G401.6 (cell line): Measurements from ENCODE around the gene PLEKHG7.
"Not testable (repeated sequence)": the region's sequence is repeated elsewhere in the genome, so short reads cannot be mapped to it uniquely, and the experiment has no call there.

ENCODE experiments used
- FAIRE-seq: peaks from 2 replicates; lab custom pipeline; 2012; peaks lifted over from hg19 to GRCh38; lab: Jason Lieb, UNC

Gene PLEKHG7

GRCh38 chr12:92702754-92703679 lies at the start of gene PLEKHG7:
Gene PLEKHG7, plus strand, starts transcription at chr12:92702989. Its CDS starts 3,643 bp downstream, at chr12:92706632.
- no peak for FAIRE-seq

DNA sequence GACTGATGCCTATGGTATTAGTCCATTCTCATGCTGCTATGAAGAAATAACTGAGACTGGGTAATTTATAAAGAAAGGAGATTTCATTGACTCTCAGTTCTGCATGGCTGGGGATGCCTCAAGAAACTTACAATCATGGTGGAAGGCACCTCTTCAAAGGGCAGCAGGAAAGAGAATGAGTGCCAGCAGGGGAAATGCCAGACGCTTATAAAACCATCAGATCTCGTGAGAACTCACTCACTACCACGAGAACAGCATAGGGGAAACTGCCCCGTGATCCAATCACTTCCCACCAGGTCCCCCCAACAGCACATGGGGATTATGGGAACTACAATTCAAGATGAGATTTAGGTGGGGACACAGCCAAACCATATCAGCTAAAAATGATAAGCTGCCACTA lies 48.5 kb upstream of the PLEKHG7 start:
- not testable (repeated sequence) for FAIRE-seq

GRCh38 chr12:92654929-92655328 lies 47.9 kb upstream of the PLEKHG7 start:
- no peak for FAIRE-seq

DNA sequence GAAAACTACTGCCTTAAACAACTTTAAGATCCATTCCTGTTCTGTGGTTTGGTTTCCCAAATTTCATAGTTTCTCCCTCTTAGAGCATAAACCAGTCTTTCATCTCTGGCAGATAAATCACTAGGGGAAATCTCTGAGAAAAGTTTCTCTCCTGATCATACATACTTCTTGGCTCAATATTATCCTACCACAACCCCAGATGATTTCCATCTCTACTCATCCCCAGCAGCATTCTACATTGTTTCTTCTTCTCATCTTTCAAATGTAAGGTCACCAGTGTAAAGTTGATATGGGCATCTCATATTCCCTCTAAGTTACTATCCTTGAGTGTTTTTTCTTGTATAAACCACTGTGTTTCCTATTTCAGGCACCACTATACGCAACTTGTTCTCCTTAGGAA lies 45.9 kb upstream of the PLEKHG7 start:
- no peak for FAIRE-seq

DNA sequence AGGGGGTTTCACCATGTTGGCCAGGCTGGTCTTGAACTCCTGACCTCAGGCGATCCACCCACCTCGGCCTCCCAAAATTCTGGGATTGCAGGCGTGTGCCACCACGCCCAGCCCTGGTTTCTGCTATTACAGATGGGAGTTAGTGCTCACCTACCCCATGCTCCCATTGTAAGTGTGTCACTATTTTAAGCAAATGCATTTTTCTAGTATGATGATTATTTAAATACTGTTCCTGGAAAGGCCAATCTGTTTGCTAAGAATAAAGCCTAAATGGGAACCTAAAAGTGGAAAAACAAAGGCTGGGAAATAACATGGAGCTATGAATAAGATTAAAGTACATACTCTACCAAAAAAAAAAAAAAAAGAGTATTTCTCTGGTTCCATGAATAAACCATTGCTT lies 45.0 kb upstream of the PLEKHG7 start:
- FAIRE-seq: no peak

GRCh38 chr12:92658611-92659010 lies 44.2 kb upstream of the PLEKHG7 start:
- FAIRE-seq: no peak

- no peak for FAIRE-seq
These were observed 41.5 kb upstream of the PLEKHG7 start for GRCh38 chr12:92661269-92661668.

DNA sequence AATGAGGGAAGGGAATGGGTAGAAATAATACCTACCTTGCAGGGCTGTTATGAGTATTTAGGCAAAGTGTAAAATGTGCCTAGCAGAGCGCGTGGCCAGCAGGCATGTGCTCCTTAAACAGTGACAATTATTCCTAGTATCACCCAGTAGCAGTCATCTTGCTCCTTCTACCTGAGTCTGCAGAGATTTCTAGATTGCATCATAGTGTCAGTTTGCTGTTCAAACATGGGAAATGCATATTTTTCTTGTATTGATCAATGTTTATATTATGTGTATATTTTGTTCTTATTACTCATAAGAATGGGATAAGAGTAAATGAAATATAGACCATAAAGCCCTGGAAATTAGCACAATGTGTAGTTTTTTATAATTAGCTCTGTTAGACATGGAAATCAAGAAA lies 37.3 kb upstream of the PLEKHG7 start:
- FAIRE-seq: no peak

- FAIRE-seq: no peak
These were observed 34.0 kb upstream of the PLEKHG7 start for GRCh38 chr12:92668739-92669138.

- FAIRE-seq: not testable (repeated sequence)
These were observed 31.3 kb upstream of the PLEKHG7 start for GRCh38 chr12:92671524-92671923.

DNA sequence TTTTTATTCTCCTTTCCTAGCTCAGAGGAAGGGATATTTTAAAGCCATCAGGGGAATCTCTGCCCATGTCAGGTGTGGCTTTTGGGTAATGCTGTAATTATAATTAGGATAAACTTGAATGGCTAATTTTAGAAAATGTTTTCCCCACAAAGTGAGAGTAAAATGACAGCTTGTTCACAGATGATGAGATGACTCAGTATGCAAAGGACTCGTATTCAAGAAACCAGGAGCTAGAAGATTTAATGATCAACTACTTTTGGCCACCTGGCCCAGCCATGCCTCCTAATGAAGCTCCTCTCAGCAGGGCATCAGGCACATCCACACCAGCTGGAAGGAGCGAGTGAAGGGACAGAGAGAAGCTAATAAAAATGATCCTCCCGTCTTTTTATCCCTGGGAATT lies 29.0 kb upstream of the PLEKHG7 start:
- FAIRE-seq: no peak

- no peak for FAIRE-seq
These were observed 28.3 kb upstream of the PLEKHG7 start for GRCh38 chr12:92674500-92674899.

- no peak for FAIRE-seq
These were observed 27.5 kb upstream of the PLEKHG7 start for GRCh38 chr12:92675092-92675865.

GRCh38 chr12:92676710-92677109 lies 26.1 kb upstream of the PLEKHG7 start:
- no peak for FAIRE-seq

DNA sequence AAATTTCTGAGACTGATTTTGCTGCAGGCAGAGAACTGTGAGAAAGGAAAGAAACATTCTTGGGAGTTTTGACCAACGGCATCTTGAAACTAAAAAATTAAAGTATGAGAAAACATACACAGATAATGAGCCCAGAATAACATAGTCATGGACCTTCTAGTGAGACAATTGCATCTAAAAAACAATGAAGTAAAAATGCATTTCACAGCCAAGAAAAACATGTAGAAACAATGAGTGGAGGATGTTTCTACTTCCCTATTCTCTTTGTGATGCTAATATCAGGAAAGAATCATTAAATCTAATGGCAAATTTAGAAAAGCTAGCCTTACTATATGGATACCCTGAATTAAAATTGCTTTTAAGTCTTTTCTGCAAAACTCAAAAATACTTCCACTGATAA lies 12.2 kb upstream of the PLEKHG7 start:
- no peak for FAIRE-seq

DNA sequence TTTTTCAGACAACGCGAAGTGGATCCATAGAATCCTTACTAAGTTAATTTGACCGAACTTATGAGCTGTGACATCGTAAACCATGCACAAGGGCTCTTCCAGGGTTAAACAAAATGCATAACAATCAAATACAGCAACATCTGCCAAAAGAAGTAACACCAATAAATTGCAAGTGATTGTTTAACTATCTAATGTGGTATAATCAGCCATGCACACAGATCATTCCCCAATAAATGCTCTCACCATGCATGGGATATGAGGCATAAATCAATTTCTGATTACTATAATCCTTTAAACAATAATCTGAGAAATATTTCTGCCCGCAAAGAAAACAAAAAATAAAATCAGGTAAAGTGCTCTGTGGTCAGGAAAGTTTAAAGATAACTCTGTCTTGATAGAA lies 7.7 kb upstream of the PLEKHG7 start:
- no peak for FAIRE-seq

DNA sequence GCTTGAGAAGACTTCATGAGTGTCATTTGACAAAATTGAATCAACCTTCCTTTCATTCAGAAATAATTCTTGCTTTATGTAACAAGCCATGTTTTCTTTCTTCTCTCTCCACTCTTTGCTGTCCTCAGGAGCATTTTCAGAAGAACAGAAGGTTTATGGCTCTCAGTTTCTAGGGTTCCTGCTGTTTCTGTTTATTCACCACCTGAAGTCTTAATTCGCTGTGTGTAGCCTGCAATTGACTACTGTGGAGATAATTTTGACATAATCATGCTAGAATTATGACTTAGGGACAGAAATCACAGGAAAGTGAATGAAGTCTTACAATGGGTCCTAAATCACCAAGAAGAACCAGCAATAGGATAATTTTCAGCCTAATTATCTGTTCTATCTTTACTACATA lies 7.2 kb upstream of the PLEKHG7 start:
- FAIRE-seq: no peak

DNA sequence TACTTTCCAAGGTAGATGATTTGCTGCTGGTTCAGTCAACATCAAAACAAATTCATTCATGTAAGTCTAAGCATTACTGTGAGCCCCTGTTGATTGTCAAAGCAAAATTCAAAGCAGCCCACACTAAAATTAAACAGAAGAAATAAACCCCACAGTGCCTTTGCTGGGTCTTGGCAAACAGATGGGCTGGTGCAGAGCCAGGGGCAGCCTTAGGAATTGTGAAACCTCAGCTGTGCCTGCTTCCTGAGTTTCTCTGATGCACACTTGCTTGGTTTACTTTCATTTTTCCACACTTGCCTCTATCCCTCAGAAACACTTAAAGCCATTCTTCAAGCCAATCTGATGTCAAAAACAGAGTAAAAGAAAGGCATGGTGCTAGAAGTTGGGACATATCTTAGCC lies 6.6 kb upstream of the PLEKHG7 start:
- FAIRE-seq: no peak

GRCh38 chr12:92698474-92698873 lies 4.3 kb upstream of the PLEKHG7 start:
- FAIRE-seq: no peak

DNA sequence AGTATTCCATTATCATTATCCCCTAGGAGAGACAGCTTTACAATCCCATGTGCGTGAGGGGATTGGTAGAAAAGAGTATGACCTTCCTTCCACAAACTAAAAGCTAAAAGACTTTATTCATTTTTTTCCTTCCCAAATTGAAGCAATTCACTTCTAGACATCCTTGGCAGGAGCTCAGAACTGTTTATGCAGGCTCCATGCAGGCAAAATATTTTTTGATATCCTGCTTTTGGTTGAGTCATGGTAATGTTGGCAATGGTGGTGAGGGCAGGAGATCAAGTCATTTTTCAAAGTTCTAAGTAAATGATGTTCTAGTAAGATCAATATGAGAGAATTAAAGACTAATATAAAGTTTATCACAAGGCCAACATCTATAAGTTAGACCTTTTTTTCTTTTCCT lies 1.3 kb upstream of the PLEKHG7 start:
- FAIRE-seq: no peak

DNA sequence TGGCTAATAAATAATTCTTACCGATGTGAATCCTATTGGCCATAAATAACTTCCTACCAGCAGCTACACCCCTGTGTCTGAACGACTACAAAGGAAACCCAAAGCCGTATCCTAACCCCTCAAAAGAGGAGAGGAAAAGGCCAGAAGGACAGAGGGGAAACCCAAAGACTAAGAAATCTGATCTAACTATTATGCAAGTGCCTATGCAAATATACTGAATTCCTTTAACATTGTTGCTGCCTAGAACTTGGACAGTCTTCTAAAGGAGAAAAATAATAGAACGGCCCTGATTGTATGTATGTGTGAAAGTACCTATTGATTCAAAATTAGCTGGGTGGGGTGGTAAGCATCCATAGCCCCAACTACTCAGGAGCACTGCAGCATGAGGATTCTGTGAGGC lies 997 bp downstream of the PLEKHG7 start:
- FAIRE-seq: no peak

DNA sequence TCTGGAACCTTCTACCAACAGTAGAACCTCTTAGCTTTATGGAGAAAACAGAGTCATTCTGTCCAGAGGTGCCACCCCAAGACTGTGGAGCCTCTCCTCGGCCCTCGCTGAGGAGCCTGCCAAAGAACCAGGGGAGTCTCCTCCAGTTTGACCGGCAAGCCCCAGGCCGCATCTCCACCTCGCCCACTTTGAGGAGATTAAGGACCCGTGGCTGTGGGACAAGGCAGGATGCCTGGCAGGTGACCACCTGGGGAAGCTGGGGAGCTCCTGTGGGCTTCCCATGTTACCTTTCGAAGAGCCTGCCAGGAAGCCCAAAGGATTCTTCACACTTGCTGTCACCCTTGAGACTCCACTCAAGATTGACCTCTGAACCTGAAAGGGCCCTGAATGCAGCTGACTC lies 3.8 kb downstream of the PLEKHG7 start:
- FAIRE-seq: no peak

- no peak for FAIRE-seq
These were observed 5.1 kb downstream of the PLEKHG7 start for GRCh38 chr12:92707926-92708325.
